Colonic mucosa (tissue), 4 donors: ENCODE data around the gene PTTG1IP2. TPM values are rescaled to one million over a fixed set of nuclear protein-coding genes. Genes with fewer than 3 reads are reported as not detected.

Experiments
- DNase-seq: peaks from one replicate; pipeline ENCODE4 v3.0.0-alpha.2; 2020
- H3K27ac ChIP-seq: fragments of 200-600 bp; one replicate; pipeline ENCODE4 v1.8.0; 2021
- H3K27me3 ChIP-seq: fragments of 200-600 bp; one replicate; pipeline ENCODE4 v1.8.0; 2021
- H3K36me3 ChIP-seq: fragments of 200-600 bp; one replicate; pipeline ENCODE4 v1.8.0; 2021
- H3K4me1 ChIP-seq: fragments of 200-600 bp; one replicate; pipeline ENCODE4 v1.8.0; 2021; ENCODE audit warnings: mild to moderate bottlenecking
- H3K4me3 ChIP-seq: fragments of 200-600 bp; one replicate; pipeline ENCODE4 v1.8.0; 2021
- H3K9ac ChIP-seq, 2 donors: one replicate each; pipeline ENCODE4 v1.7.0; 2013; ENCODE audit warnings: control low read depth in 2 of 2, low read depth in 2 of 2, low read length in 2 of 2
- H3K9me3 ChIP-seq: fragments of 200-600 bp; one replicate; pipeline ENCODE4 v1.8.0; 2021
- intact Hi-C: fragments of 100-400 bp; cut with DNase I; formaldehyde crosslinking; loops from one replicate; pipeline ENCODE4 v1.14.1; 2022
- total RNA-seq, 2 donors: library from RNA; stranded (reverse); fragmentation: NEBNext Ultra II Directional in 1 of 2; extraction: Animal tissue kit (Norgen Biotek cat#: 25700) in 1 of 2; gene quantifications; one replicate each; pipeline ENCODE4 v1.2.1, GENCODE V29; 2021
- TF ChIP-seq, protein P1 (sequence below): fragments of 200-600 bp; IDR thresholded peaks from one replicate; pipeline ENCODE4 v1.8.0; 2022; ENCODE audit warnings: antibody characterized with exemption, mild to moderate bottlenecking
- donor health status: healthy.
- donor health status: DM: no; HTN: no; CAD: no.
- donor health status: DM: no; HTN: no; CAD: no.

The PTTG1IP2 gene
- total RNA-seq, 2 donors from 2014 or later, result not detected

DNA sequence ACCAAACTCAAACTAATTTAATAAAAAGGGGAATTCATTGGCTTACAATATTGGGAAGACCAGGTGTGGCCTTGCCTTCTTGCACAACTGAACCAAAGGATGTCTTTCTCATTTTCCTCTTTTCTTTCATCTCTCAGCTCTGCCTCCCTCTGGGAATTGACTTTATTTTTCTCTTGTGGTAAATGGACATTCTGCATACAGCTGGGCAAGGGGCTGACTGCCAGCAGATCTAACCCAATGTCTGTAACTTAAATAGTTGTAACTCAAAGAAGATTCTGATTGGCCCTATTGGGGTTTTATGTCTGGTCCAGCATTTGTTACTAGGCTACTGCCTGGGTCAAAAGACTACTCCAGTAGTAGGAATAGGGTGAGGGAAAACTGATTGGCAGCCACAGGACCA lies 15.3 kb downstream of the PTTG1IP2 start:
- no peak for DNase-seq

DNA sequence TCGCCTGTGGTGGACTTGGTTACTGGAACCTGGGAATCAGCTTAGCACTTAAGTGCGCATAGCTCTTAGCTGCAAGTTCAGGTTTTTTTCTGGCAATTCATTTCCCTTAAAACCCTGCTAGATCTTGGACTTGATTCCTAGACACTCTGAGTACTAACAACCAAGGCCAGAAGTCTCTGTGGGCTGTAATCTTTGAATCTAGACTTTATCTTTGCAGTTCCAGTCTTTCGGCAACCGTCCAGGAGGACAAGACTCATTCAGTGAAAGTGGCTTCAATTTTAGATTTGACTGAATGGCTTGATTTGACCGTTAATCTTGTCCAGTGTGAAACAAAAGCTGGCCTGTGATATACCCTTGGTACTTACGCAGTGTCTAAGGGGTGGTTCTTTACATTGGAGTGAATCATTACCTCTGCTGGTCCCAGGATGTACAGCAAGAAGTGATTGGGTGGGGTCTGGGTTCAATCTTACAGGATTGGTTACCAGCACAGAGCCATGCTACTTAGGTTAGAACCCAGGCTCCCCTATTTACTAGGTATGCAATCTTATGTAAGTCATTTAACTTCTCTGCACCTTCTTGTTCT lies 16.4 kb downstream of the PTTG1IP2 start:
- no peak overlapping the region for H3K27ac ChIP-seq
- H3K4me3 ChIP-seq, result no peak overlapping the region
- H3K4me1 ChIP-seq, result no peaks in the 10 kb centered on the region
- no peak overlapping the region for H3K9ac ChIP-seq
- no peaks in the 10 kb centered on the region for H3K36me3 ChIP-seq
- intact Hi-C loops, result no loop called here
- no peaks in the 10 kb centered on the region for H3K9me3 ChIP-seq
- H3K27me3 ChIP-seq, result no peaks in the 10 kb centered on the region
- no peak for DNase-seq
- TF ChIP-seq, protein P1, sequence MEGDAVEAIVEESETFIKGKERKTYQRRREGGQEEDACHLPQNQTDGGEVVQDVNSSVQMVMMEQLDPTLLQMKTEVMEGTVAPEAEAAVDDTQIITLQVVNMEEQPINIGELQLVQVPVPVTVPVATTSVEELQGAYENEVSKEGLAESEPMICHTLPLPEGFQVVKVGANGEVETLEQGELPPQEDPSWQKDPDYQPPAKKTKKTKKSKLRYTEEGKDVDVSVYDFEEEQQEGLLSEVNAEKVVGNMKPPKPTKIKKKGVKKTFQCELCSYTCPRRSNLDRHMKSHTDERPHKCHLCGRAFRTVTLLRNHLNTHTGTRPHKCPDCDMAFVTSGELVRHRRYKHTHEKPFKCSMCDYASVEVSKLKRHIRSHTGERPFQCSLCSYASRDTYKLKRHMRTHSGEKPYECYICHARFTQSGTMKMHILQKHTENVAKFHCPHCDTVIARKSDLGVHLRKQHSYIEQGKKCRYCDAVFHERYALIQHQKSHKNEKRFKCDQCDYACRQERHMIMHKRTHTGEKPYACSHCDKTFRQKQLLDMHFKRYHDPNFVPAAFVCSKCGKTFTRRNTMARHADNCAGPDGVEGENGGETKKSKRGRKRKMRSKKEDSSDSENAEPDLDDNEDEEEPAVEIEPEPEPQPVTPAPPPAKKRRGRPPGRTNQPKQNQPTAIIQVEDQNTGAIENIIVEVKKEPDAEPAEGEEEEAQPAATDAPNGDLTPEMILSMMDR, result no peak

More for the DNA sequence above, 15.3 kb downstream of the PTTG1IP2 start:
- Histone ChIP-seq H3K4me1 (no peaks in the 10 kb centered on the region), H3K27ac (no peak overlapping the region), H3K36me3 (no peaks in the 10 kb centered on the region), H3K9me3 (no peaks in the 10 kb centered on the region), H3K27me3 (no peaks in the 10 kb centered on the region), H3K4me3 (no peak overlapping the region), H3K9ac (no peak overlapping the region)
- intact Hi-C loops, result no loop called here
- TF ChIP-seq, protein P1, result no peak

DNA sequence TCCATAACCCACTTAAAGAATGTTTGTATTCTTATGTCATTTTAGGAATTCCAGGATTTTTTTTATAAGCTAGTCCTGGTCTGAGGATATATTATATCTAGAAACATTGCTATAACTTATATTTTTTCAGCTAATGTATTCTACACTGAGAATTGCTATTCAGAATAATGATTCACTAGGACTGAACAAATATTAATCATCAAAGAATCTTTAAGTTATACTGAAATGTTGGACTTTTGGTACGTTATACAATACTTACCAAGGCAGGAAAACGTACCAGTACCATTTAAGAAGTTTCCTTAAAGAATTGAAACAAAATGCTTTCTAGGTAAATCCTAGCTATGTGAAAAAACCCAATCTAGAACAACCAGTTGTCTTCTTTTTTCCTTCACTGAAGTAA lies 18.4 kb downstream of the PTTG1IP2 start:
- Histone ChIP-seq H3K9ac (no peak overlapping the region), H3K27ac (peak overlapping the region; percentile 13), H3K4me1 (no peaks in the 10 kb centered on the region), H3K4me3 (no peak overlapping the region), H3K36me3 (no peaks in the 10 kb centered on the region), H3K27me3 (no peaks in the 10 kb centered on the region), H3K9me3 (no peaks in the 10 kb centered on the region)
- DNase-seq, result no peak
- intact Hi-C loops, result no loop called here
- TF ChIP-seq, protein P1, result no peak

DNA sequence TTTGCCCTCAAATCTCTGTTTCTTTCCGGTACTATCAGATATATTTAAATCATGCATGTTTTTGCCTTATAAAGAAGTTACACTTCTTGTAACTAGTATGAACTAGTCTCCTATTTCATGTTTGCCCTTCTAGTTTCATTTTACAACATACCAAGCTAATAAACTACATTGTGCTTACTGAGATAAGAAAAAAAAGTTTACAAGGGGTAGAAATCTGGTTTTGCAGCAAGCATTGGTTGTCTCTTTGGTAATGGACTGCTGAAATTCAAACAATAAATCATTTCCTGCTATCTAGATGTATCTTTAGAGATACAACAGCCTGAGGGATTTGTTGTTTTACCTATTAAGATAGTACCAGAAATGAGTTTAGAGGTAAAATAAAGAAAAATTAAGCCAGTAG lies 18.8 kb downstream of the PTTG1IP2 start:
- no peaks in the 10 kb centered on the region for H3K27me3 ChIP-seq

DNA sequence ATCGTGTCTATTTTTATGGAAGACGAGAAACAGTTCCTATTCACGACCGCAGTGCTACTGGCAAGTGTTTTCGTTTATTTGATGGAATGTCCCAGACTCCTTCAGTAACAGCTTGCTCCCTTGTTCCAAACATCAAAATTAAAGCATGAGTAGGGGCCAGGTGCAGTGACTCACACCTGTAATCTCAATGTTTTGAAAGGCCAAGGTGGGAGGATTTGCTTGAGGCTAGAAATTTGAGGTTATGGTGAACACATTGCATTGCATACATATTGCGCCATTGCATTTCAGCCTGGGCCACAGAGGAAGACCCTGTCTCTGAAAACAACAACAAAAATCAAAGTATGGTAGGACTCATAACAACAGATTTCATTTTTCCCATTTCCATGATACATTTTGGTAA lies 22.8 kb downstream of the PTTG1IP2 start:
- Histone ChIP-seq H3K27me3 (no peaks in the 10 kb centered on the region), H3K4me1 (no peaks in the 10 kb centered on the region), H3K9ac (no peak overlapping the region), H3K9me3 (no peaks in the 10 kb centered on the region), H3K27ac (no peak overlapping the region), H3K36me3 (no peaks in the 10 kb centered on the region), H3K4me3 (no peak overlapping the region)
- TF ChIP-seq, protein P1, result no peak
- no peak for DNase-seq
- intact Hi-C loops, result no loop called here

More for the DNA sequence above, 18.8 kb downstream of the PTTG1IP2 start:
- no peak overlapping the region for H3K4me3 ChIP-seq
- H3K9me3 ChIP-seq, result no peaks in the 10 kb centered on the region
- intact Hi-C loops, result no loop called here
- H3K36me3 ChIP-seq, result no peaks in the 10 kb centered on the region
- no peaks in the 10 kb centered on the region for H3K4me1 ChIP-seq
- H3K9ac ChIP-seq, result no peak overlapping the region
- no peak for DNase-seq
- H3K27ac ChIP-seq, result peak overlapping the region; percentile 13
- TF ChIP-seq, protein P1, result no peak
